Measurements from ENCODE around the gene DYSF.

DYSF gene

DNA sequence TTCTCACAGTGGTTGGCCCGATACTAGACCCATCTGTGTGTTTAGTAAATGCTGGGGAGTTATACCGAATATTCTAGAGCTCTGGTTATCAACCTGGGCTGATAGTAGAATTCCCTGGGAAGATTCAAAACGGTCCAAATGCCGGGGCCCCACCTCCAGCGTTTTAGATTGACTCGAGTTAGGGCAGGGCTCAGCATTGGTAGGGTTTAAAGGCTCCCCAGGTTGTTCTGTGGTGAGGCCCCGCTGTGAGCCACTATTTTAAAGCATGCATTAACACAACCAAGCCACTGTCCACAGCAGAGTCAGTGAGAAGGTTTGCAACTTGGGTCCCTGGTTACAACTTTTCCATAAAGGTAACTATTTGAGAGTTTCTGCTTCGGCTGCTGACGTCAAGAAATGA, 73.6 kb downstream of the DYSF start:
- H3F3A ChIP-seq (ENCODE audit: low read depth), result no peaks in the 10 kb centered on the region
- H3K36me3 ChIP-seq (ENCODE audit: insufficient read depth, low read length), result no peaks in the 10 kb centered on the region
- no peaks in the 10 kb centered on the region for H4K20me1 ChIP-seq (ENCODE audit: insufficient read depth, low read length, poor library complexity, severe bottlenecking)
- no peaks in the 10 kb centered on the region for H3K79me2 ChIP-seq (ENCODE audit: insufficient read depth, low read length)
- no peak overlapping the region for H2AFZ ChIP-seq (ENCODE audit: low read length)
- H3K4me3 ChIP-seq (ENCODE audit: low read length, poor library complexity, severe bottlenecking), result no peak overlapping the region
- H3K4me2 ChIP-seq (ENCODE audit: low read depth, low read length, poor library complexity, severe bottlenecking), result no peak overlapping the region
- H3K4me1 ChIP-seq (ENCODE audit: insufficient read depth, low read length, poor library complexity, severe bottlenecking), result no peaks in the 10 kb centered on the region
- TF ChIP-seq CTCF (conservative IDR thresholded peaks at IDR 0.05; ENCODE audit: low read length) (no peak), EZH2phosphoT487 (IDR thresholded peaks at IDR 0.05; ENCODE audit: borderline replicate concordance) (no peak)
- no peaks in the 10 kb centered on the region for H3K27me3 ChIP-seq (ENCODE audit: insufficient read depth, low read length, poor library complexity, severe bottlenecking)
- no peaks in the 10 kb centered on the region for H3K9me3 ChIP-seq (ENCODE audit: insufficient read depth, low read depth, low read length)
- no peaks in the 10 kb centered on the region for H3K9me2 ChIP-seq (replicated peaks; ENCODE audit: low read depth, low read length)
- no peak overlapping the region for H3K9ac ChIP-seq (ENCODE audit: low read depth, low read length, poor library complexity, severe bottlenecking)

- Histone ChIP-seq H3K4me3 (ENCODE audit: low read length, poor library complexity, severe bottlenecking) (no peak overlapping the region), H4K20me1 (ENCODE audit: insufficient read depth, low read length, poor library complexity, severe bottlenecking) (no peaks in the 10 kb centered on the region), H3K9me2 (replicated peaks; ENCODE audit: low read depth, low read length) (no peaks in the 10 kb centered on the region), H3K4me2 (ENCODE audit: low read depth, low read length, poor library complexity, severe bottlenecking) (no peak overlapping the region), H3K27me3 (ENCODE audit: insufficient read depth, low read length, poor library complexity, severe bottlenecking) (no peaks in the 10 kb centered on the region), H3K9me3 (ENCODE audit: insufficient read depth, low read depth, low read length) (no peaks in the 10 kb centered on the region), H3K9ac (ENCODE audit: low read depth, low read length, poor library complexity, severe bottlenecking) (no peak overlapping the region), H3K79me2 (ENCODE audit: insufficient read depth, low read length) (no peaks in the 10 kb centered on the region), H3K4me1 (ENCODE audit: insufficient read depth, low read length, poor library complexity, severe bottlenecking) (no peaks in the 10 kb centered on the region), H2AFZ (ENCODE audit: low read length) (no peak overlapping the region), H3F3A (ENCODE audit: low read depth) (no peaks in the 10 kb centered on the region), H3K36me3 (ENCODE audit: insufficient read depth, low read length) (no peaks in the 10 kb centered on the region)
- TF ChIP-seq CTCF (conservative IDR thresholded peaks at IDR 0.05; ENCODE audit: low read length), result no peak
- no peak for TF ChIP-seq EZH2phosphoT487 (IDR thresholded peaks at IDR 0.05; ENCODE audit: borderline replicate concordance)
Measured at GRCh38 chr2:71528131-71528591, 74.8 kb downstream of the DYSF start.

DNA sequence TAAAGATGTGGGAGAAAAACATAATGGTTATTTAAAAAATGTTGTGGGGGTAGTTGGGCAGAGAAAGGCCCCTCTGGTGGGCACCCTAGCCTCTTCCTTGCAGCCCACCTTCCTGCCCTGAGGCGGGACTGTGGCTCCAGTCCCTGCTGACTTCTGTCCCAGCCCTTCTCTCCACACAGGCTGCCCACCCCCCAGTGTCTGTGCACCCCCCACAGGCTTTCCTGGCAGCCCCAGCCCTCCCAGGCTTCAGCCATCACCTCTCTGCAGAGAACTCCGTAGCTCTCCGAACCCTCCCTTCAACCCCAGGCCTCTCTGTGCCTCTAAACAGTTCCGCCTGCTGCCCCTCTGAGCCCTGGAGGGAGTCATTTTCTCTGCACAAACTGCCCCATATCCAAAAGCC, 75.4 kb downstream of the DYSF start:
- H3K27me3 ChIP-seq (ENCODE audit: insufficient read depth, low read length, poor library complexity, severe bottlenecking), result no peaks in the 10 kb centered on the region
- H3K9me2 ChIP-seq (replicated peaks; ENCODE audit: low read depth, low read length), result no peaks in the 10 kb centered on the region
- H3K9me3 ChIP-seq (ENCODE audit: insufficient read depth, low read depth, low read length), result no peaks in the 10 kb centered on the region
- H3K4me1 ChIP-seq (ENCODE audit: insufficient read depth, low read length, poor library complexity, severe bottlenecking), result no peaks in the 10 kb centered on the region
- no peak overlapping the region for H3K9ac ChIP-seq (ENCODE audit: low read depth, low read length, poor library complexity, severe bottlenecking)
- no peaks in the 10 kb centered on the region for H3F3A ChIP-seq (ENCODE audit: low read depth)
- TF ChIP-seq CTCF (conservative IDR thresholded peaks at IDR 0.05; ENCODE audit: low read length), result no peak
- no peak for TF ChIP-seq EZH2phosphoT487 (IDR thresholded peaks at IDR 0.05; ENCODE audit: borderline replicate concordance)
- H4K20me1 ChIP-seq (ENCODE audit: insufficient read depth, low read length, poor library complexity, severe bottlenecking), result no peaks in the 10 kb centered on the region
- H3K79me2 ChIP-seq (ENCODE audit: insufficient read depth, low read length), result no peaks in the 10 kb centered on the region
- H3K4me3 ChIP-seq (ENCODE audit: low read length, poor library complexity, severe bottlenecking), result no peak overlapping the region
- no peak overlapping the region for H2AFZ ChIP-seq (ENCODE audit: low read length)
- no peaks in the 10 kb centered on the region for H3K36me3 ChIP-seq (ENCODE audit: insufficient read depth, low read length)
- H3K4me2 ChIP-seq (ENCODE audit: low read depth, low read length, poor library complexity, severe bottlenecking), result no peak overlapping the region
